ENCODE results near the gene FAF2. TPM values are rescaled to one million over a fixed set of nuclear protein-coding genes. Genes with fewer than 3 reads are reported as not detected.

The FAF2 gene
- total and polyA plus RNA-seq, 2 donors (not counting 3 experiments of a cell fraction or from before 2014, with no cell fraction given), result 27.9 to 43.5 TPM

- dilution Hi-C loops (cut with MboI; ENCODE audit: extremely low pct_ligation_motif_present, low sequenced_read_pairs) (no loop called here), intact Hi-C loops (cut with micrococcal nuclease) (no loop called here)
- TF ChIP-seq MYC (IDR thresholded peaks at IDR 0.05; ENCODE audit: low read depth, low read length) (no peak), POLR2AphosphoS5 (IDR thresholded peaks at IDR 0.05; ENCODE audit: insufficient read depth, low read depth, low read length) (no peak)
- no peaks in the 10 kb centered on the region for H4K20me1 ChIP-seq (replicated peaks; ENCODE audit: control insufficient read depth, extremely low read depth, insufficient read depth, low read length)
- no peak overlapping the region for H2AFZ ChIP-seq (ENCODE audit: low read depth, low read length)
- ChIA-PET POLR2A (no interaction called here), CTCF (interaction anchor here (1.2 kb wide), 1 partner anchor 11 kb away, joined by 3 read pairs; no protein-coding TSS in a partner anchor)
- no peak overlapping the region for H3K9ac ChIP-seq (replicated peaks; ENCODE audit: extremely low read depth, insufficient read depth, low read length)
- no peak for FAIRE-seq
- no peak overlapping the region for H3K27ac ChIP-seq (ENCODE audit: insufficient read depth, low read depth, low read length)
- H3K36me3 ChIP-seq (ENCODE audit: control insufficient read depth in 2 of 2, extremely low read depth in 1 of 2, insufficient read depth in 2 of 2, low read length in 2 of 2), result peaks cover 3 to 21% of the 10 kb centered on the region in 2 experiments
- H3K4me1 ChIP-seq (ENCODE audit: control insufficient read depth, extremely low read depth, insufficient read depth, low read length), result no peaks in the 10 kb centered on the region
- no TSS peak for BruUV-seq (replicated peaks)
- H3K9me3 ChIP-seq (replicated peaks; ENCODE audit: control insufficient read depth, insufficient read depth, low read length), result no peaks in the 10 kb centered on the region
- H3K27me3 ChIP-seq (ENCODE audit: control insufficient read depth in 2 of 2, insufficient read depth in 2 of 2, low read length in 2 of 2), result no peaks in the 10 kb centered on the region
- DNase-seq (ENCODE audit: low read depth, low spot score), result no peak
- no peaks in the 10 kb centered on the region for H3K79me2 ChIP-seq (ENCODE audit: control insufficient read depth, insufficient read depth, low read length)
- H3K9me1 ChIP-seq (replicated peaks; ENCODE audit: control insufficient read depth, extremely low read depth, insufficient read depth, low read length), result no peaks in the 10 kb centered on the region
- H3K4me3 ChIP-seq (replicated peaks in 1 of 3; ENCODE audit: insufficient read depth in 1 of 3, low read depth in 1 of 3, low read length in 3 of 3), result no peak overlapping the region
- no peak overlapping the region for H3K4me2 ChIP-seq (ENCODE audit: insufficient read depth, low read length)
Observed at GRCh38 chr5:176524138-176524537, 76.0 kb downstream of the FAF2 start.

- Histone ChIP-seq H3K27ac (ENCODE audit: insufficient read depth, low read depth, low read length) (no peak overlapping the region), H3K9me3 (replicated peaks; ENCODE audit: control insufficient read depth, insufficient read depth, low read length) (no peaks in the 10 kb centered on the region), H4K20me1 (replicated peaks; ENCODE audit: control insufficient read depth, extremely low read depth, insufficient read depth, low read length) (no peaks in the 10 kb centered on the region), H3K4me1 (ENCODE audit: control insufficient read depth, extremely low read depth, insufficient read depth, low read length) (no peaks in the 10 kb centered on the region), H3K79me2 (ENCODE audit: control insufficient read depth, insufficient read depth, low read length) (no peaks in the 10 kb centered on the region), H3K36me3 (ENCODE audit: control insufficient read depth in 2 of 2, extremely low read depth in 1 of 2, insufficient read depth in 2 of 2, low read length in 2 of 2) (peaks cover 6 to 27% of the 10 kb centered on the region in 2 experiments), H3K27me3 (ENCODE audit: control insufficient read depth in 2 of 2, insufficient read depth in 2 of 2, low read length in 2 of 2) (no peaks in the 10 kb centered on the region), H3K4me3 (replicated peaks in 1 of 3; ENCODE audit: insufficient read depth in 1 of 3, low read depth in 1 of 3, low read length in 3 of 3) (no peak overlapping the region), H3K9ac (replicated peaks; ENCODE audit: extremely low read depth, insufficient read depth, low read length) (no peak overlapping the region), H2AFZ (ENCODE audit: low read depth, low read length) (no peak overlapping the region), H3K4me2 (ENCODE audit: insufficient read depth, low read length) (no peak overlapping the region), H3K9me1 (replicated peaks; ENCODE audit: control insufficient read depth, extremely low read depth, insufficient read depth, low read length) (no peaks in the 10 kb centered on the region)
- no peak for TF ChIP-seq CTCF (IDR thresholded peaks at IDR 0.05; ENCODE audit: extremely low read depth in 1 of 2, insufficient read depth in 1 of 2, low read depth in 1 of 2, low read length in 2 of 2)
- TF ChIP-seq POLR2A (IDR thresholded peaks at IDR 0.05; ENCODE audit: low read depth, low read length), result no peak
- DNase-seq (ENCODE audit: low read depth, low spot score) (no peak), FAIRE-seq (no peak)
- intact Hi-C loops (cut with micrococcal nuclease) (no loop called here), dilution Hi-C loops (cut with MboI; ENCODE audit: extremely low pct_ligation_motif_present, low sequenced_read_pairs) (no loop called here)
- ChIA-PET CTCF (interaction anchor here (1.2 kb wide), 1 partner anchor 10 kb away, joined by 3 read pairs; no protein-coding TSS in a partner anchor), POLR2A (no interaction called here)
- no TSS peak for BruUV-seq (replicated peaks)
Observed at GRCh38 chr5:176524987-176525386, 76.8 kb downstream of the FAF2 start.

Data from endothelial cell of umbilical vein (primary cell).